ENCODE results near the gene LIN37. TPM values are rescaled to one million over a fixed set of nuclear protein-coding genes. Genes with fewer than 3 reads are reported as not detected.

Gene LIN37
- total RNA-seq, 1 experiment from 2014 or later = 6.4 TPM

DNA sequence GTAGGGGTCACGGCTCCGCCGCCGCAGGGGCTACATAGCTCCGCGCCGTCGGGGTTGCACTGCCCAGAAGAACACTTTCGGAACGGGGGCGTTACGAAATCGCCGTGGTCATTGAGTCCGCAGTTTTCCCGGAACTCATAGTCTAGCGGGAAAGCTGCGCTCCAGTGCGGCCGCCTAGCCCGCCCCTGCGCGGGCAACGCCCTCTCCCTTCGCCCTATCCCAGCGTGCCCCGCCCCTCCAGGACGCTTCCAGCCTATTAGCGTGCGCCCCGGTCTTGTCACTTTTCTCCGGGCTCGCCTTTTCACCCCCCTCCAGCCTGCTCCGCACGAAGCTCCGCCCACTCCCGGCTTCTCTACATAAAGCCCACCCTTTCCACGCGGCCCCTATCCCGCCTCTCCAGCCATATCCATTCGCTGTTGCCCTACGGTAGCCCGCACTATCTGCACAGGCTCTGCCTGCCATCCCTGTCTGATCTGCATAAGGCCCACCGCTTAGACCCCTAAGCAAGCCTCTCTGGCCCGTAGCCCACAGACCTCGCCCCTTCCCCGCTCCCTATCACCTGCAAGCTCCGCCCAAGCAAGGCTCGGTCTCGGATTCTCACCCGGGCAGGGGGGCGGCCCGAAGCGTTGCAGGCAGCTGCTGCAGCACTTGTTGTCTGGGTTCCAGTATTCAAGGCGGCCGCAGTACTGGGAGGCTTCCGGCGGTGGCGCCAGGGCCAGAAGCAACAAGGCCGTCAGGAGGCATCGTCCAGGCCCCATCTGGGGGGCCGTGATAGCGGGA lies 7.8 kb upstream of the LIN37 start (continued):
- no peak for TF ChIP-seq RORB (CRISPR knock-in tag; IDR thresholded peaks at IDR 0.05)
- no peak for TF ChIP-seq MXD4 (CRISPR knock-in tag; IDR thresholded peaks at IDR 0.05; ENCODE audit: borderline replicate concordance)
- peak; percentile 84 for TF ChIP-seq SP1 (CRISPR knock-in tag; conservative IDR thresholded peaks at IDR 0.05)
- TF ChIP-seq, protein P1, sequence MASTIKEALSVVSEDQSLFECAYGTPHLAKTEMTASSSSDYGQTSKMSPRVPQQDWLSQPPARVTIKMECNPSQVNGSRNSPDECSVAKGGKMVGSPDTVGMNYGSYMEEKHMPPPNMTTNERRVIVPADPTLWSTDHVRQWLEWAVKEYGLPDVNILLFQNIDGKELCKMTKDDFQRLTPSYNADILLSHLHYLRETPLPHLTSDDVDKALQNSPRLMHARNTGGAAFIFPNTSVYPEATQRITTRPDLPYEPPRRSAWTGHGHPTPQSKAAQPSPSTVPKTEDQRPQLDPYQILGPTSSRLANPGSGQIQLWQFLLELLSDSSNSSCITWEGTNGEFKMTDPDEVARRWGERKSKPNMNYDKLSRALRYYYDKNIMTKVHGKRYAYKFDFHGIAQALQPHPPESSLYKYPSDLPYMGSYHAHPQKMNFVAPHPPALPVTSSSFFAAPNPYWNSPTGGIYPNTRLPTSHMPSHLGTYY (CRISPR knock-in tag; IDR thresholded peaks at IDR 0.05) = no peak
- TF ChIP-seq, protein P2, sequence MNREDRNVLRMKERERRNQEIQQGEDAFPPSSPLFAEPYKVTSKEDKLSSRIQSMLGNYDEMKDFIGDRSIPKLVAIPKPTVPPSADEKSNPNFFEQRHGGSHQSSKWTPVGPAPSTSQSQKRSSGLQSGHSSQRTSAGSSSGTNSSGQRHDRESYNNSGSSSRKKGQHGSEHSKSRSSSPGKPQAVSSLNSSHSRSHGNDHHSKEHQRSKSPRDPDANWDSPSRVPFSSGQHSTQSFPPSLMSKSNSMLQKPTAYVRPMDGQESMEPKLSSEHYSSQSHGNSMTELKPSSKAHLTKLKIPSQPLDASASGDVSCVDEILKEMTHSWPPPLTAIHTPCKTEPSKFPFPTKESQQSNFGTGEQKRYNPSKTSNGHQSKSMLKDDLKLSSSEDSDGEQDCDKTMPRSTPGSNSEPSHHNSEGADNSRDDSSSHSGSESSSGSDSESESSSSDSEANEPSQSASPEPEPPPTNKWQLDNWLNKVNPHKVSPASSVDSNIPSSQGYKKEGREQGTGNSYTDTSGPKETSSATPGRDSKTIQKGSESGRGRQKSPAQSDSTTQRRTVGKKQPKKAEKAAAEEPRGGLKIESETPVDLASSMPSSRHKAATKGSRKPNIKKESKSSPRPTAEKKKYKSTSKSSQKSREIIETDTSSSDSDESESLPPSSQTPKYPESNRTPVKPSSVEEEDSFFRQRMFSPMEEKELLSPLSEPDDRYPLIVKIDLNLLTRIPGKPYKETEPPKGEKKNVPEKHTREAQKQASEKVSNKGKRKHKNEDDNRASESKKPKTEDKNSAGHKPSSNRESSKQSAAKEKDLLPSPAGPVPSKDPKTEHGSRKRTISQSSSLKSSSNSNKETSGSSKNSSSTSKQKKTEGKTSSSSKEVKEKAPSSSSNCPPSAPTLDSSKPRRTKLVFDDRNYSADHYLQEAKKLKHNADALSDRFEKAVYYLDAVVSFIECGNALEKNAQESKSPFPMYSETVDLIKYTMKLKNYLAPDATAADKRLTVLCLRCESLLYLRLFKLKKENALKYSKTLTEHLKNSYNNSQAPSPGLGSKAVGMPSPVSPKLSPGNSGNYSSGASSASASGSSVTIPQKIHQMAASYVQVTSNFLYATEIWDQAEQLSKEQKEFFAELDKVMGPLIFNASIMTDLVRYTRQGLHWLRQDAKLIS (CRISPR knock-in tag; IDR thresholded peaks at IDR 0.05; ENCODE audit: borderline replicate concordance) = no peak
- TF ChIP-seq KAT7 (CRISPR knock-in tag; IDR thresholded peaks at IDR 0.05; ENCODE audit: borderline replicate concordance) = 0 out of 2 replicates have a peak, but pooled peaks have one; percentile 16
- TF ChIP-seq JAZF1 (CRISPR knock-in tag; IDR thresholded peaks at IDR 0.05) = no peak
- TF ChIP-seq ESRRA (CRISPR knock-in tag; IDR thresholded peaks at IDR 0.05; ENCODE audit: borderline replicate concordance) = no peak
- TF ChIP-seq ZNF671 (CRISPR knock-in tag; IDR thresholded peaks at IDR 0.05) = no peak
- TF ChIP-seq, protein P3, sequence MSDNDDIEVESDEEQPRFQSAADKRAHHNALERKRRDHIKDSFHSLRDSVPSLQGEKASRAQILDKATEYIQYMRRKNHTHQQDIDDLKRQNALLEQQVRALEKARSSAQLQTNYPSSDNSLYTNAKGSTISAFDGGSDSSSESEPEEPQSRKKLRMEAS (CRISPR knock-in tag; IDR thresholded peaks at IDR 0.05) = peak; percentile 62
- no peak for TF ChIP-seq ZNF121 (CRISPR knock-in tag; IDR thresholded peaks at IDR 0.05)
- no peak for TF ChIP-seq JUN (CRISPR knock-in tag; IDR thresholded peaks at IDR 0.05)
- no peak for TF ChIP-seq TEAD4 (CRISPR knock-in tag; IDR thresholded peaks at IDR 0.05)
- TF ChIP-seq, protein P4, sequence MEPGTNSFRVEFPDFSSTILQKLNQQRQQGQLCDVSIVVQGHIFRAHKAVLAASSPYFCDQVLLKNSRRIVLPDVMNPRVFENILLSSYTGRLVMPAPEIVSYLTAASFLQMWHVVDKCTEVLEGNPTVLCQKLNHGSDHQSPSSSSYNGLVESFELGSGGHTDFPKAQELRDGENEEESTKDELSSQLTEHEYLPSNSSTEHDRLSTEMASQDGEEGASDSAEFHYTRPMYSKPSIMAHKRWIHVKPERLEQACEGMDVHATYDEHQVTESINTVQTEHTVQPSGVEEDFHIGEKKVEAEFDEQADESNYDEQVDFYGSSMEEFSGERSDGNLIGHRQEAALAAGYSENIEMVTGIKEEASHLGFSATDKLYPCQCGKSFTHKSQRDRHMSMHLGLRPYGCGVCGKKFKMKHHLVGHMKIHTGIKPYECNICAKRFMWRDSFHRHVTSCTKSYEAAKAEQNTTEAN (CRISPR knock-in tag; IDR thresholded peaks at IDR 0.05) = no peak
- TF ChIP-seq SMAD4 (CRISPR knock-in tag; IDR thresholded peaks at IDR 0.05) = no peak
- no peak for TF ChIP-seq NR2C2 (CRISPR knock-in tag; IDR thresholded peaks at IDR 0.05)
- TF ChIP-seq, protein P5, sequence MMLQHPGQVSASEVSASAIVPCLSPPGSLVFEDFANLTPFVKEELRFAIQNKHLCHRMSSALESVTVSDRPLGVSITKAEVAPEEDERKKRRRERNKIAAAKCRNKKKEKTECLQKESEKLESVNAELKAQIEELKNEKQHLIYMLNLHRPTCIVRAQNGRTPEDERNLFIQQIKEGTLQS (CRISPR knock-in tag; conservative IDR thresholded peaks at IDR 0.05) = no peak
- no peak for TF ChIP-seq ZNF138 (CRISPR knock-in tag; conservative IDR thresholded peaks at IDR 0.05)
- TF ChIP-seq ZBTB21 (CRISPR knock-in tag; IDR thresholded peaks at IDR 0.05; ENCODE audit: borderline replicate concordance) = no peak
- no peak for TF ChIP-seq GRHL2 (CRISPR knock-in tag; IDR thresholded peaks at IDR 0.05; ENCODE audit: insufficient replicate concordance, severe bottlenecking)
- TF ChIP-seq, protein P6, sequence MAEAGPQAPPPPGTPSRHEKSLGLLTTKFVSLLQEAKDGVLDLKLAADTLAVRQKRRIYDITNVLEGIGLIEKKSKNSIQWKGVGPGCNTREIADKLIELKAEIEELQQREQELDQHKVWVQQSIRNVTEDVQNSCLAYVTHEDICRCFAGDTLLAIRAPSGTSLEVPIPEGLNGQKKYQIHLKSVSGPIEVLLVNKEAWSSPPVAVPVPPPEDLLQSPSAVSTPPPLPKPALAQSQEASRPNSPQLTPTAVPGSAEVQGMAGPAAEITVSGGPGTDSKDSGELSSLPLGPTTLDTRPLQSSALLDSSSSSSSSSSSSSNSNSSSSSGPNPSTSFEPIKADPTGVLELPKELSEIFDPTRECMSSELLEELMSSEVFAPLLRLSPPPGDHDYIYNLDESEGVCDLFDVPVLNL (CRISPR knock-in tag; IDR thresholded peaks at IDR 0.05; ENCODE audit: borderline replicate concordance, low read depth) = no peak
- TF ChIP-seq, protein P7, sequence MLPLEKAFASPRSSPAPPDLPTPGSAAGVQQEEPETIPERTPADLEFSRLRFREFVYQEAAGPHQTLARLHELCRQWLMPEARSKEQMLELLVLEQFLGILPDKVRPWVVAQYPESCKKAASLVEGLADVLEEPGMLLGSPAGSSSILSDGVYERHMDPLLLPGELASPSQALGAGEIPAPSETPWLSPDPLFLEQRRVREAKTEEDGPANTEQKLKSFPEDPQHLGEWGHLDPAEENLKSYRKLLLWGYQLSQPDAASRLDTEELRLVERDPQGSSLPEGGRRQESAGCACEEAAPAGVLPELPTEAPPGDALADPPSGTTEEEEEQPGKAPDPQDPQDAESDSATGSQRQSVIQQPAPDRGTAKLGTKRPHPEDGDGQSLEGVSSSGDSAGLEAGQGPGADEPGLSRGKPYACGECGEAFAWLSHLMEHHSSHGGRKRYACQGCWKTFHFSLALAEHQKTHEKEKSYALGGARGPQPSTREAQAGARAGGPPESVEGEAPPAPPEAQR (CRISPR knock-in tag; IDR thresholded peaks at IDR 0.05) = no peak
- TF ChIP-seq, protein P8, sequence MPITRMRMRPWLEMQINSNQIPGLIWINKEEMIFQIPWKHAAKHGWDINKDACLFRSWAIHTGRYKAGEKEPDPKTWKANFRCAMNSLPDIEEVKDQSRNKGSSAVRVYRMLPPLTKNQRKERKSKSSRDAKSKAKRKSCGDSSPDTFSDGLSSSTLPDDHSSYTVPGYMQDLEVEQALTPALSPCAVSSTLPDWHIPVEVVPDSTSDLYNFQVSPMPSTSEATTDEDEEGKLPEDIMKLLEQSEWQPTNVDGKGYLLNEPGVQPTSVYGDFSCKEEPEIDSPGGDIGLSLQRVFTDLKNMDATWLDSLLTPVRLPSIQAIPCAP (CRISPR knock-in tag; IDR thresholded peaks at IDR 0.05) = no peak; the same call in 1 of the 2 replicates
- TF ChIP-seq, protein P9, sequence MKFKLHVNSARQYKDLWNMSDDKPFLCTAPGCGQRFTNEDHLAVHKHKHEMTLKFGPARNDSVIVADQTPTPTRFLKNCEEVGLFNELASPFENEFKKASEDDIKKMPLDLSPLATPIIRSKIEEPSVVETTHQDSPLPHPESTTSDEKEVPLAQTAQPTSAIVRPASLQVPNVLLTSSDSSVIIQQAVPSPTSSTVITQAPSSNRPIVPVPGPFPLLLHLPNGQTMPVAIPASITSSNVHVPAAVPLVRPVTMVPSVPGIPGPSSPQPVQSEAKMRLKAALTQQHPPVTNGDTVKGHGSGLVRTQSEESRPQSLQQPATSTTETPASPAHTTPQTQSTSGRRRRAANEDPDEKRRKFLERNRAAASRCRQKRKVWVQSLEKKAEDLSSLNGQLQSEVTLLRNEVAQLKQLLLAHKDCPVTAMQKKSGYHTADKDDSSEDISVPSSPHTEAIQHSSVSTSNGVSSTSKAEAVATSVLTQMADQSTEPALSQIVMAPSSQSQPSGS (CRISPR knock-in tag; IDR thresholded peaks at IDR 0.05; ENCODE audit: borderline replicate concordance, low read depth) = no peak
